Measurements from ENCODE around the gene ABCG1. TPM values are rescaled to one million over a fixed set of nuclear protein-coding genes. Genes with fewer than 3 reads are reported as not detected.

Gene ABCG1
- total RNA-seq, 1 donor from 2014 or later: 39.5 TPM

GRCh38 chr21:42193721-42194120 lies 25.2 kb upstream of the ABCG1 start:
- intact Hi-C loops (cut with DNase I): no loop called here

GRCh38 chr21:42194863-42195262 lies 24.1 kb upstream of the ABCG1 start:
- no peaks in the 10 kb centered on the region for H3K27me3 ChIP-seq
- TF ChIP-seq CTCF (IDR thresholded peaks at IDR 0.05): no peak
- no peaks in the 10 kb centered on the region for H3K9me3 ChIP-seq
- H3K4me1 ChIP-seq: no peaks in the 10 kb centered on the region
- intact Hi-C loops (cut with DNase I): no loop called here
- no peak overlapping the region for H3K4me3 ChIP-seq
- no peak overlapping the region for H3K27ac ChIP-seq
- H3K36me3 ChIP-seq: no peaks in the 10 kb centered on the region
- DNase-seq (ENCODE audit: low spot score in 2 of 2): no peak

More at GRCh38 chr21:42193721-42194120, 25.2 kb upstream of the ABCG1 start:
- Histone ChIP-seq H3K9me3 (no peaks in the 10 kb centered on the region), H3K27ac (no peak overlapping the region), H3K4me1 (no peaks in the 10 kb centered on the region), H3K4me3 (no peak overlapping the region), H3K36me3 (no peaks in the 10 kb centered on the region), H3K27me3 (no peaks in the 10 kb centered on the region)
- DNase-seq (ENCODE audit: low spot score in 2 of 2): no peak
- TF ChIP-seq CTCF (IDR thresholded peaks at IDR 0.05): no peak

GRCh38 chr21:42195378-42196031 lies 23.4 kb upstream of the ABCG1 start:
- no peak for TF ChIP-seq CTCF (IDR thresholded peaks at IDR 0.05)
- no peaks in the 10 kb centered on the region for H3K36me3 ChIP-seq
- intact Hi-C loops (cut with DNase I): no loop called here
- H3K4me1 ChIP-seq: no peaks in the 10 kb centered on the region
- no peak overlapping the region for H3K27ac ChIP-seq
- H3K9me3 ChIP-seq: no peaks in the 10 kb centered on the region
- no peaks in the 10 kb centered on the region for H3K27me3 ChIP-seq
- DNase-seq (ENCODE audit: low spot score in 2 of 2): no peak
- no peak overlapping the region for H3K4me3 ChIP-seq

GRCh38 chr21:42198929-42199867 lies 19.7 kb upstream of the ABCG1 start:
- intact Hi-C loops (cut with DNase I): no loop called here
- H3K27ac ChIP-seq: no peak overlapping the region
- H3K4me1 ChIP-seq: no peaks in the 10 kb centered on the region
- H3K36me3 ChIP-seq: no peaks in the 10 kb centered on the region
- H3K27me3 ChIP-seq: no peaks in the 10 kb centered on the region
- no peak for DNase-seq (ENCODE audit: low spot score in 2 of 2)
- TF ChIP-seq CTCF (IDR thresholded peaks at IDR 0.05): no peak
- H3K9me3 ChIP-seq: no peaks in the 10 kb centered on the region
- no peak overlapping the region for H3K4me3 ChIP-seq

GRCh38 chr21:42199868-42200463 lies 19.0 kb upstream of the ABCG1 start:
- Histone ChIP-seq H3K36me3 (no peaks in the 10 kb centered on the region), H3K9me3 (no peaks in the 10 kb centered on the region), H3K4me3 (no peak overlapping the region), H3K27ac (no peak overlapping the region), H3K4me1 (no peaks in the 10 kb centered on the region), H3K27me3 (no peaks in the 10 kb centered on the region)
- no peak for TF ChIP-seq CTCF (IDR thresholded peaks at IDR 0.05)
- DNase-seq (ENCODE audit: low spot score in 2 of 2): no peak
- intact Hi-C loops (cut with DNase I): no loop called here
